ENCODE results near the gene PRKCB. TPM values are rescaled to one million over a fixed set of nuclear protein-coding genes. Genes with fewer than 3 reads are reported as not detected.

PRKCB gene
- total RNA-seq, 6 experiments from 2014 or later: not detected

DNA sequence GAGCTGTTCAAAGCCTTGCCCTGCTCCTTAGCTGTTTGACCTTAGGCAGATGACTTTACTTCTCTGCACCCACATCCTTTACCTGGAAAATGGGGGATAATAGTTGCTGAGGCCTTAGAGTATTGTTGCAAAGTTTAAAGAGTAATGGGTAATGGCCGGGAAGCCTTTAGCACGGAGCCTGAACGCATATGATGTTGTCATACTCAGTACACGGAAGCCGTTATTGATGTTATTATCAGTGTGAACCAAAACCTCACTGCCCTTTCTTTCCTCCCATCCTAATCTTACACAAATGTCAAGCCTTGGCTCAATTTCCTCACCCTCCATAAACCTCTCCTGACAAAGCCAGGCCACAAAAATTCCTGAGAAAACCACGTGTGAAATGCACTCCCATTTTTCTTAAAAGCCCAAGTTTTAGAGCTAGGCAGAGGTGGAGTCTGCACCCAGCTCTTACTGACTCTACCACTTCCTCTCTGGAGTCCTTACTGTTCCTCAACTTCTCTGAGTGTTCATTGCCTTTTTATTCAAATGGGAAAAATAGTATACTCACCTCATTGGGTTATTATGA, 353.1 kb downstream of the PRKCB start:
- no peaks in the 10 kb centered on the region for H3K27me3 Mint-ChIP-seq (ENCODE audit: insufficient read depth)

DNA sequence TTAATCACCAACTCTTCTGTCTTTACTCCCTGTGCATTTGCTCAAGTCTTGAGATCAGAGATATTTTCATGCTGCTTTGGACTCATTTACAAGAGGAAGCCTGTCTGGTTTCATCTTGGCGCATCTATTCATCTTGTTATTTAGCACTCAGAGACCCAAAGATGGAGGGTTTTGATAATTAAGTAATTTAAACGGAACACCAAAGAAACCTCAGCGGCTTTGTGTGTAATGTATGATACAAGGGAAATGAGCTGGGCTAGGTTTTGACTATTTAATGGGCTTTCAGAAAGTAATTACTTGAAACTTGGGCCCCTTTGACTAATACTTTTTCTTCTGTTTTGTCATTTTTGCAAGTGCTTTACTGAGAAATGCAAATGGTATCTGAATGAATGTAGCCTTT, 354.2 kb downstream of the PRKCB start:
- TF ChIP-seq, protein P1, sequence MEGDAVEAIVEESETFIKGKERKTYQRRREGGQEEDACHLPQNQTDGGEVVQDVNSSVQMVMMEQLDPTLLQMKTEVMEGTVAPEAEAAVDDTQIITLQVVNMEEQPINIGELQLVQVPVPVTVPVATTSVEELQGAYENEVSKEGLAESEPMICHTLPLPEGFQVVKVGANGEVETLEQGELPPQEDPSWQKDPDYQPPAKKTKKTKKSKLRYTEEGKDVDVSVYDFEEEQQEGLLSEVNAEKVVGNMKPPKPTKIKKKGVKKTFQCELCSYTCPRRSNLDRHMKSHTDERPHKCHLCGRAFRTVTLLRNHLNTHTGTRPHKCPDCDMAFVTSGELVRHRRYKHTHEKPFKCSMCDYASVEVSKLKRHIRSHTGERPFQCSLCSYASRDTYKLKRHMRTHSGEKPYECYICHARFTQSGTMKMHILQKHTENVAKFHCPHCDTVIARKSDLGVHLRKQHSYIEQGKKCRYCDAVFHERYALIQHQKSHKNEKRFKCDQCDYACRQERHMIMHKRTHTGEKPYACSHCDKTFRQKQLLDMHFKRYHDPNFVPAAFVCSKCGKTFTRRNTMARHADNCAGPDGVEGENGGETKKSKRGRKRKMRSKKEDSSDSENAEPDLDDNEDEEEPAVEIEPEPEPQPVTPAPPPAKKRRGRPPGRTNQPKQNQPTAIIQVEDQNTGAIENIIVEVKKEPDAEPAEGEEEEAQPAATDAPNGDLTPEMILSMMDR (IDR thresholded peaks at IDR 0.05): no peak
- H3K27ac Mint-ChIP-seq: no peak overlapping the region
- no peaks in the 10 kb centered on the region for H3K27me3 Mint-ChIP-seq (ENCODE audit: insufficient read depth)
- DNase-seq: no peak
- peaks cover 43% of the 10 kb centered on the region for H3K9me3 Mint-ChIP-seq
- H3K4me3 Mint-ChIP-seq: no peak overlapping the region
- no peaks in the 10 kb centered on the region for H3K36me3 Mint-ChIP-seq (ENCODE audit: low read depth)
- H3K4me1 Mint-ChIP-seq (ENCODE audit: low read depth): no peaks in the 10 kb centered on the region

More for the DNA sequence above, 353.1 kb downstream of the PRKCB start:
- Mint-ChIP-seq H3K9me3 (peaks cover 43% of the 10 kb centered on the region), H3K4me3 (no peak overlapping the region), H3K27ac (no peak overlapping the region), H3K4me1 (ENCODE audit: low read depth) (no peaks in the 10 kb centered on the region), H3K36me3 (ENCODE audit: low read depth) (no peaks in the 10 kb centered on the region)
- TF ChIP-seq, protein P1 (IDR thresholded peaks at IDR 0.05): no peak
- DNase-seq: no peak

DNA sequence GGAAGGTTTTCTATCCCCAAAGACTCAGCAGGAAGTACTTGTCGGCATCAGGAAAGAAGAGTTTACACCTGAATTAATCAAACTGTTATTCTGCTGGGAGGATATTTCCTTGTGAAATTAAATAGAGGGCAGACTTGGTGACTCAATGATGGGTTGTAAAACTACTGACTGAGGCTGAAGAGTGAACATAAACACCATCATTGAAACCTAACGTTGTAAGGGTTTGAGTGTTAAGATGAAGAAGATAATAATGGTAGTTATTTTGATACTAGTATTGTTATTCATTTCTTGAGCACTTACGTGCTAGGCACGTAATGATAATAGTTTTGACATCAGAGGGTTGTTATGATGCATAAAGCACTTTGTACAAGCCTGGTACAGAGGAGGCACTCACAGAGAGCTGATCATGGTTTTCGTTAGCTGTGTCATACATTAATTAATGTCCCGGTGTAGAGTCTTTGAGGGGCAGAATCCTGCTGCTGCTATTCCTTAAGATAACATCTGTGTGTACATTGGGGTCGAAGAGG, 356.2 kb downstream of the PRKCB start:
- H3K27ac Mint-ChIP-seq: no peak overlapping the region
- TF ChIP-seq, protein P1 (IDR thresholded peaks at IDR 0.05): no peak
- no peak for DNase-seq
- no peaks in the 10 kb centered on the region for H3K4me1 Mint-ChIP-seq (ENCODE audit: low read depth)
- no peak overlapping the region for H3K4me3 Mint-ChIP-seq
- no peaks in the 10 kb centered on the region; the same call in 1 of the 2 replicates for H3K27me3 Mint-ChIP-seq (ENCODE audit: insufficient read depth)
- H3K36me3 Mint-ChIP-seq (ENCODE audit: low read depth): no peaks in the 10 kb centered on the region; the same call in 1 of the 2 replicates
- peaks cover 48% of the 10 kb centered on the region for H3K9me3 Mint-ChIP-seq

DNA sequence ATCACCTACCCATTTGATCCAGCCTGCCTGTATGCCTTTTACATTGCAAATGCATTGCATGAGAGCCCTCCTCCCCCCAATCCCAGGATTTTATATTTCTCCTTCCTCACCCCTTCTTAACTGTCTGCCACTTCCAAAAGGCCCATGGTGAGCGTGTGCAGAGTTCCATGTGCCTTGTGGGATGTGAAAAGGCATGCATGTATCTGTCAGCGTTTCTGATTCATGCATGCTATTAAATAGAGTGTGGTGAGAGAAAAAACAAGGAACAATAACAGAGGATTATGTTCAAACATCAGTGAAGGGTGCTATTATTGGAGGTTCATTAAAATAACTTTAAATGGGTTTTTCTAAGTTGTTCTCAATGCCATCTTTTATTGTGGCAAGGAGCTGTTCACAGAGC, 359.4 kb downstream of the PRKCB start:
- DNase-seq: no peak
- no peaks in the 10 kb centered on the region for H3K4me1 Mint-ChIP-seq (ENCODE audit: low read depth)
- H3K27me3 Mint-ChIP-seq (ENCODE audit: insufficient read depth): no peaks in the 10 kb centered on the region; the same call in 1 of the 2 replicates
- peaks cover 47% of the 10 kb centered on the region for H3K9me3 Mint-ChIP-seq
- no peak overlapping the region for H3K4me3 Mint-ChIP-seq
- no peaks in the 10 kb centered on the region; the same call in 1 of the 2 replicates for H3K36me3 Mint-ChIP-seq (ENCODE audit: low read depth)
- no peak overlapping the region for H3K27ac Mint-ChIP-seq
- TF ChIP-seq, protein P1 (IDR thresholded peaks at IDR 0.05): no peak

DNA sequence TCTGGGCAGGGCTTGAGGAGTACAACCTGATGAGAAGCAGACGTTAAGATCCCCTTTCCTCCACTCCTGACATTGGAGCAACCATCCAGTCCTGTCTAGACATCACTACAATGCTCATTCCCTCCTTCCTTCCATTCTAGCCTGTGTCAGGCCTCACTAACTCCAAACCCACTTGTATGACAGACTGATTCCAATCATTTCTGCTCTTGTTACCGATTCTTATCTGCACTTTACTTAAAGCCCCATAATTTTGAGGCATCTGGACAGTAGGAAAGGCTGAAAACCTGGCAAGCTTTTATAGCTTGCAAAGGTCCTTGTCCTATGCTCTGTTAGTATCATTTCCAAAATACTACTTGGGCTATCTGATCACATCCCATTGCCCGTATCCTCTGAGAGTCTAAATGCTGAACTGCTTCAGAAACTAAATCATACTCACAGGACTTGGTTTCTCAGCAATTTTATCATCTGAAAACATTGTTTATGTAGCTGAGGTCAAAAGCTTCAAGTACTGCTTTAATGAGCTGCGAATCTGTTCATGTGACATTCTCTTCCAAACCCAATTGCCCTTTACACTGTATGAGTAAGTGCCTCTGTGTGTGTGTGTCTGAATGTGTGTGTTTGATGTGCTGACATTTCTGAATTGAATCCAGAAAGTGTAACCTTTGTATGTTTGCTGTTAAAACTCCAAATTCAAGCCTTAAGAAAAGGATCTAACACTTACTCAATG, 363.2 kb downstream of the PRKCB start:
- no peaks in the 10 kb centered on the region; the same call in 1 of the 2 replicates for H3K27me3 Mint-ChIP-seq (ENCODE audit: insufficient read depth)

More for the DNA sequence above, 363.2 kb downstream of the PRKCB start:
- Mint-ChIP-seq H3K4me1 (ENCODE audit: low read depth) (no peaks in the 10 kb centered on the region), H3K4me3 (no peak overlapping the region), H3K9me3 (peaks cover 37% of the 10 kb centered on the region), H3K36me3 (ENCODE audit: low read depth) (no peaks in the 10 kb centered on the region; the same call in 1 of the 2 replicates), H3K27ac (no peak overlapping the region)
- DNase-seq: no peak
- TF ChIP-seq, protein P1 (IDR thresholded peaks at IDR 0.05): no peak
